ENCODE results near the gene GCN1.
"Not testable (repeated sequence)": the region's sequence is repeated elsewhere in the genome, so short reads cannot be mapped to it uniquely, and the experiment has no call there.

Gene GCN1

DNA sequence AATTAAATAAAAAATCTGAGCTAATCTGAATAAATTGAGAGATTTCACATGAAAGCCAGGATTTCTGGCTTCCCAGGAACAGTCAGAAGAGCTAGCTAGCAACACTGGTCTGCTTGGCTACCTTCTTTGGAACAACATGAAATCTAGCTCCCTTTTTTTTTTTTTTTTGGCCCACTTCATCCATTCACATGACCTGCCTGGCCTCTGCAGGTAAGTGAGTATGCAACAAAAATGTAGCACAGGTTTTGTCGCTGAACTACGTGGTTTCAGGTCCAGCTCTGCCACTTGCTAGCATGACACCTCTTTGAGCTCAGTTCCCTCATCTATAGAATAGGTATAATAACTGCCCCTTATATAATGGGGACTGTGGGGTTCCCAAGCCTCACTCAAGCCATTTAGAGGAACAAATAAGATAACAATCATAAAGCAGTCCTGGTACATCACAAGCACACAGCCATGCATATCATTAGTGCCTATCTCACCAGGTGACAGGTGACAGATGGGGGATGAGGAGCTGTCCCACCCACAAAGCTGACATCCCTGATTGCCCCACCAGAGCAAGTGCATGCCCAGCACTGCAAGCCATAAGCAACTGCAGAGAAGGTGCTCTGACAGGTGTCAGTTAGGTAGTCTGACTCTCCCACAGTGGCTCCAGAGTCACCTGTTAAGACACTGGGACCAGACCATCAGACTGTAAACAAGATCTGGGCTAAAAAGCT, 45.4 kb upstream of the GCN1 start:
- TF ChIP-seq, protein P1, sequence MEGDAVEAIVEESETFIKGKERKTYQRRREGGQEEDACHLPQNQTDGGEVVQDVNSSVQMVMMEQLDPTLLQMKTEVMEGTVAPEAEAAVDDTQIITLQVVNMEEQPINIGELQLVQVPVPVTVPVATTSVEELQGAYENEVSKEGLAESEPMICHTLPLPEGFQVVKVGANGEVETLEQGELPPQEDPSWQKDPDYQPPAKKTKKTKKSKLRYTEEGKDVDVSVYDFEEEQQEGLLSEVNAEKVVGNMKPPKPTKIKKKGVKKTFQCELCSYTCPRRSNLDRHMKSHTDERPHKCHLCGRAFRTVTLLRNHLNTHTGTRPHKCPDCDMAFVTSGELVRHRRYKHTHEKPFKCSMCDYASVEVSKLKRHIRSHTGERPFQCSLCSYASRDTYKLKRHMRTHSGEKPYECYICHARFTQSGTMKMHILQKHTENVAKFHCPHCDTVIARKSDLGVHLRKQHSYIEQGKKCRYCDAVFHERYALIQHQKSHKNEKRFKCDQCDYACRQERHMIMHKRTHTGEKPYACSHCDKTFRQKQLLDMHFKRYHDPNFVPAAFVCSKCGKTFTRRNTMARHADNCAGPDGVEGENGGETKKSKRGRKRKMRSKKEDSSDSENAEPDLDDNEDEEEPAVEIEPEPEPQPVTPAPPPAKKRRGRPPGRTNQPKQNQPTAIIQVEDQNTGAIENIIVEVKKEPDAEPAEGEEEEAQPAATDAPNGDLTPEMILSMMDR (IDR thresholded peaks at IDR 0.05), result no peak
- no peak for DNase-seq (ENCODE audit: low spot score)
- H3K27ac ChIP-seq, result no peak overlapping the region
- H3K4me3 ChIP-seq, result no peak overlapping the region

- no peak overlapping the region for H3K4me3 ChIP-seq
- peak; percentile 54 for DNase-seq (ENCODE audit: low spot score)
- peak overlapping the region in 1 of 2 donors; percentile 83 for H3K27ac ChIP-seq
- TF ChIP-seq, protein P1 (IDR thresholded peaks at IDR 0.05), result no peak
Observed at GRCh38 chr12:120238839-120239445, 44.4 kb upstream of the GCN1 start.

DNA sequence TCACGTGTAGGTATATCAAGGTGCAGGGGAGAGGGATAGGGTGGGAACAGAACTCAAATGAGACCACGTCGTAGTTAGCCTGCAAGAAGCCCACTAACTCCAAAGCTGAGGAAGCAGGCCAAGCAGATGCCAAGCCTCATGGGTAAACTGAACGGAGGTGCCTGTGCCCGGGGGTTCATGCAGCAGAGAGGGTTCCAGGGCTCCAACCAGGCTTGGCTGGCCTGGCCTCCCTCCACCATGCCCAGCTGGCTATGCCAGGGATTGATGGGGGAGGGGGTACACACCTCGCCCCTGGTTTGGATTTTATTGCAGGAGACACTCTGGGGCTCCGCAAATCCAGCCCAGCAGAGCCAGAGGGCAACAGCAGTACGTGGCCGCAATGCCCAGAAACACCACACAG, 43.7 kb upstream of the GCN1 start:
- Histone ChIP-seq H3K27ac (peak overlapping the region in 1 of 2 donors; percentile 83), H3K4me3 (peak overlapping the region; percentile 28)
- TF ChIP-seq, protein P1 (IDR thresholded peaks at IDR 0.05), result no peak
- DNase-seq (ENCODE audit: low spot score), result peak; percentile 73

GRCh38 chr12:120237360-120238171, 43.1 kb upstream of the GCN1 start:
- H3K27ac ChIP-seq, result peak overlapping the region; percentile 44 to 83
- peak; percentile 80 for DNase-seq (ENCODE audit: low spot score)
- TF ChIP-seq, protein P1 (IDR thresholded peaks at IDR 0.05), result no peak
- peak overlapping the region; percentile 28 for H3K4me3 ChIP-seq

DNA sequence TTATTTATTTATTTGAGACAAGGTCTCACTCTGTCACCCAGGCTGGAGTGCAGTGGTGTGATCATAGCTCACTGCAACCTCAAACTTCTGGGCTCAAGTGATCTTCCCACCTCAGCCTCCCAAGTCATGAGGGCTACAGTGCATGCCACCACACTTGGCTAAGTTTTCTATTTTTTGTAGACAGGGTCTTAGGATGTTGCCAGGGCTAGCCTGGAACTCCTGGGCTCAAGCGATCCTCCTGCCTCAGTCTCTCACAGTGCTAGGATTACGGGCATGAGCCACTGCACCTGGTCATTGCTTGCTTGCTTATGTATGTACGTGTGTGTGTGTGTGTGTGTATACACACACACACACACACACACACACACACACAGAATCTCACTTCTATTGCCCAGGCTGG, 42.3 kb upstream of the GCN1 start:
- peak; percentile 62 for DNase-seq (ENCODE audit: low spot score)
- not testable (repeated sequence) for H3K4me3 ChIP-seq
- peak overlapping the region in 1 of 2 donors; percentile 83 for H3K27ac ChIP-seq

- Histone ChIP-seq H3K27ac (peak overlapping the region; percentile 69 to 94), H3K4me3 (peak overlapping the region; percentile 18)
- DNase-seq (ENCODE audit: low spot score), result peak; percentile 75
- TF ChIP-seq, protein P1 (IDR thresholded peaks at IDR 0.05), result no peak
Observed at GRCh38 chr12:120235369-120236323, 41.1 kb upstream of the GCN1 start.
